GM19455 (cell line): Measurements from ENCODE around the gene CALN1.
"Not testable (repeated sequence)": the region's sequence is repeated elsewhere in the genome, so short reads cannot be mapped to it uniquely, and the experiment has no call there.

Experiments
- ATAC-seq: cut with Tn5 transposase; IDR thresholded peaks from one replicate; pipeline ENCODE4 v1.9.1; 2021; ENCODE audit not compliant: unreplicated experiment

CALN1 gene

DNA sequence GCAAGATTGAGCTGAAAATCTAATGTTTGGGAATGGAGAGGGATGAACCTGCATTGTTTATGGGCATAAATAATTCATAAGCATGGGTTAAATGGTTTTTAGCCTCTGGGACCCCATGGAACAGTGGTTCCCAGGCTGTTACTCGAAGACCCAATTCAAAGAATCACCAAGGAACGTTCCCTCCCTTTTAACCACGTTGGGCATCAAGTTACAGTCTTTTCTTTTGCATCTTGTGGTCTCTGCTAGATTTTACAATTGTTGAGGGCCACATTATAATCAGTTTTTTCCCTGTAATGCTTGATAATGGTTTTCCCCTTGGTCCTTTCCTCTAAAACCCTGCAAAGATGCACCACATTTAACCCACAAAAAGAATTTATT is 2.5 kb downstream of the CALN1 start:
- ATAC-seq = no peak

DNA sequence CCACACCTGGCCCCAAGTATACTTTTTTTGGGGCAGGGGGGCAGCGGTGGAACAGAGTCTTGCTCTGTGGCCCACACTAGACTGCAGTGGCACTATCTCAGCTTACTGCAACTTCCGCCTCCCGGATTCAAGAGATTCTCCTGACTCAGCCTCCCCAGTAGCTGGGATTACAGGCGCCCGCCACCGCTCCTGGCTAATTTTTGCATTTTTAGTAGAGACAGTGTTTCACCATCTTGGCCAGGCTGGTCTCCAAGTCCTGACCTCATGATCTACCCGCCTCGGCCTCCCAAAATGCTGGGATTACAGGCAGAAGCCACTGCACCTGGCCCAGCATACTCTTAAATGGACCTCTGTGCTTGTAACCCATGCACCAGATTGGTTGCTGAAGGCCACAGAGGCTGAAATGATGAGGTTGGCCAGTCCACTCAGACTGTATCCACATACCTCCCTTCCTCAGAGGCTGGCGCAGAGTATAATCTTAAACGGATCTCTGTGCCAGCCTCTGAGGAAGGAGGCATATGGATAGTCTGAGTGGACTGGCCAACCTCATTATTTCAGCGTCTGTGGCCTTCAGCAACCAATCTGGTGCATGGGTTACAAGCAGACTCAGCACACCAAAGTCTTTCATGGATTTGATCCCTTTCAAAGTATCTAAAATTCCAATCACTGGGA is 3.0 kb downstream of the CALN1 start:
- ATAC-seq = no peak

DNA sequence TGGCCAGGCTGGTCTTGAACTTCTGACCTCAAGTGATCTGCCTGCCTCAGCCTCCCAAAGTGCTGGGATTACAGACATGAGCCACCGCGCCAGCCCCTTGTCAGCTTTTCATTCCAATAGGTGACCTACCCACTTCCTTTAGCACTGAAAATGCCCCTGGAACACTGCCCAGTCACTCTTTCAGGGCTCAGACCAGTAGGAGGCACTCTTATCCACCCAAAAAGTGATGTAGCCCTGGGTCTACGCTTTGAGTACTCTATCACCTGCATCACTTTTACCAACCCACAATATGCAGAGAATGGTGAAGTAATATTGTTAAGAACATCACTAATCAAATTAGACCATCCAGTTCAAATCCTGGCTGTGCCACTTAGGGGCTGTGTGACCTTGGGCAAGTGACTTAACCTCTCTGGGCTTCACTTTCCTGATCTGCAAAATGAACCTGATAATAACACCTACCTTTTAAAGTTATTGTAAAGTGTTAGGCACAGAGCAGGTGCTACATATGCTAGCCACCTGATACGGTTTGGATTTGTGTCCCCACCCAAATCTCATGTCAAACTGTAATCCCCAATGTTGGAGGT is 5.2 kb downstream of the CALN1 start:
- ATAC-seq = no peak

DNA sequence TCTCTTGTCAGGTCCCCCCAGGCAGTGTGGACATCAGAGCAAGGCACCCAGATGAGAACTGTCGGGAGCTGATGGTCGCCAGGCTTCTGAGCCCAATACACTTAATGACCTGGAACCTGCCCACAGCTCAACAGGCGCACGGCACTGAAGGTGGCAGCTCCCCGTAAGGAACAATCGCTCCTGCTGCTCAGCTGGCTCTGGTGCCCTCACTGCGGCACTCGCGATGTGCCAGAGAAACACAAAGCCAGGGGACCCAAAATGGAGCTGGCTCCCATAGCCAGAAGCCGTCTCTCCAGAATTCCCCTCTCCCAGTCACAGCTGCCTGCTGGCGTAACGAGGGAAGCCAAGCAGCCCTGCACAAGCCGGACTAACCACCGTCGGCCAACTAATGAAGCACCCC is 6.3 kb downstream of the CALN1 start:
- no peak for ATAC-seq

DNA sequence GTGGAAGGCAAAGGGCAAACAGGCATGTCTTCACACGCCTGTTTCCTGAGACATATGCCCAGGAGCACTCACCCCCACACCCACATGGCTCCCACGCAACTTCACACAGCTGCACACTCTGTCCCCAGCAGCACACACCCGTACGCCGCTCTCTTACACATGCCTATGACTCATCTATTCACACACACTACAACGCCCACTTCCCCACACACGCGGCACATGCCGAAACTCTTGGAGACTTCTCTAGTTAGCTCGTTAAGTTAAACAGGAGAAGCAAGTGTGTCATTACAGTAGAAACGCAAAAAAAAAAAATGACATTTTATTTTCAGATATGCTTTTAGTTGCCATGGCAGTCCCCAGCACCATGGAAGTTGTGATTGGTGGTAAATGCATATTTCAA is 6.7 kb downstream of the CALN1 start:
- no peak for ATAC-seq

DNA sequence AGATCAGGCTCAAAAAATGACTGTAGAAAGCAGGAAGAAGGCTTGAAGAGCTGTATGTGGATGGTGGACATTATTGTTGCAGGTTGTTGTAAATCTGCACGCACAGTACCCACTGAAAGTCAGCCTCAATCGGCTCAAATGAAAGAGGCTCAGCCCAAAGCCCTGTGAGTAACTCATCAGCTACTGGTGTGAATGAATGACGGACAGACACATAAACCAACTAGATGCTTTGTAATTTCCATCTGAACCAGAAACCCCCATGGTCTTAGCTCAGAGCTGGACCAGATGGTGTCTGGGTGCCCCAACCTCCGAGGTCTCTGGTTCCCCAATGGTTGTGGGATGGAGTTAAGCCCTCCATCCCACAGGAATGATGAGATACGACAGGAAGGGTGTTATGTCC is 7.4 kb downstream of the CALN1 start:
- ATAC-seq = no peak

DNA sequence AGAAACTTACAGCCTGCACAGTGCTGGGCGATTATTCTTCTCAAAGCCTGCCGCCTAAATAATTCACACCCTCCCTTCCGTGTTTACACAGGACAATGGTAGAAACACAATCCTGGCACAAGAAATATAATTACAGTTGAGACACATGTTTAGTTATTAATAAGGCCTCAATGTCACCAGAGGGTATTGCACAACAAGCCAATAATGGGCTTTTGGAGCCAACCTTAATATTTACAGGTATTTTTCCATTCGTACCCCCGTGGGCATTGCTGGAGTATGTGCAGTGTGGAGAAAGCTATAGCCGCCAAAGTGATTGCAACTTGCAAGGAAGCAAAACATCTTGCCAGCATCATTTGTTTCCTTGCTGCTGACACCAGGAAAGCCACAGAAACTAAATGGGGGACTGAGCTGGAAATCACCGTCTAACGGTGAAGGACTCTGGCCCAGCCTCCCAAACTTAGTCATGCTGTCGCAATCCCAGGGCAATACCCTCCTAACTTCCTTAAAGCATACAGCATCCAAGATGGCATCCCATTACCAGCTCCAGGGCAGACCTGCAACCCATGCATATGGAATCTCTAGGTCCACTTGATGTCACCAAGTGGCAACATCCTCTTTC is 8.6 kb downstream of the CALN1 start:
- no peak for ATAC-seq

DNA sequence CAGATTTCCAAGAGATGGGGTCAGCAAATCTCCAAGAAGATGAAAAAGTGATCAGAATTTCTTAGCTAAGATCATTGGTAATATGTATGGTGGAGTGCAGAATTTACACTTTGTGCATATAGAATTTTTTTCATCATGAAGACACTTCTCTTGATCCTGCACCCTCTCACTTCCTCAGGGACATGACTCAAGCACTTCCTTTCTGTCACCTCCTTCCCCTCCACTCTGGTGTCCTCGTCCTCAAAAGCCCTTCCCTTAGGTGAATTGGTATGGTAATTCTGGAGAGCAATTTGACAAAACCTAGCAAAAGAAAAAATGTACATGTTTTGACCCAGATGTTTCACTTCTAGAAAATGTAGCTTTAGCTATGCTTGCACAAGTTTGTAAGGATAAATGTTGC is 18.1 kb downstream of the CALN1 start:
- no peak for ATAC-seq

DNA sequence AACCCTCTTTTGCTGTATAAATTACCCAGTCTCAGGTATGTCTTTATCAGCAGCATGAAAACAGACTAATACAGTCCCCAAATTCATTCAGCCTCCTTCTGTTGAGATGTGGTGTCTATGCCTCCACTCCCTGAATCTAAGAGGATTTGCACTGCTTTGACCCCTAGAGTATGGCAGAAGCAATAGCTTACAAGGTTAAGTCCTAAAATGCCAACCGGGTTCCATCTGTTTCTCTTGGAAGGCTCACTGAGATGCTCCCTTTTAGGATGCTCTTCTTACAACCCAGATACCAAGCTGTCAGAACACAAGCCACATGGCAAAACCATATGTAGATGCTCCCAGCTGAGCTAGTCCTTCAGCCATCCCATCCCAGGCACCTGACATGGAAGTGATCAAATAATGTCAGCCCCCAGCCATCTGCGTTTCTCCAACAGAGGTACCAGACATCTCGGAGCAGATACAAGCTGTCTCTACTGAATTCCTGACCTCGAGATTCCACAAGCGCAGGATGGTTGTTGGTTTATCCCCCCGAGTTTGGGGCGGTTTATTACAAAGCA is 20.2 kb downstream of the CALN1 start:
- ATAC-seq = no peak

DNA sequence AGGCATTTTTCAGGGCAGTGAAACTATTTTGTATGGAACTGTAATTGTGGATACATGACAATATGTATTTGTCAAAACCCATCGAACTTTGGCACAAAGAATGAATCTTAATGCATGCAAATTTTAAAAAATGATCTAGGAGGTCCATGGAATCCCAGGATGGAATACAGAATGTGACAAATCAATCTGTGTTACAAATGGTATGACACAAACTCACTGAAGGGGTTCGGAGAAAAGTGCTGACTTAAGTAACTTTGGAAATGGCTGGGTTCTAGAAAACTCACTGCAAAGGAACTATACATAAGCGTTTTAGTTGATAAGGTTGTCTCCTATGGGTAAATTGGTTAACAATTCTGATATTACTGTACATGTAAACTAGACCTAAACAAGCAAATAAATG is 26.0 kb downstream of the CALN1 start:
- ATAC-seq = no peak

DNA sequence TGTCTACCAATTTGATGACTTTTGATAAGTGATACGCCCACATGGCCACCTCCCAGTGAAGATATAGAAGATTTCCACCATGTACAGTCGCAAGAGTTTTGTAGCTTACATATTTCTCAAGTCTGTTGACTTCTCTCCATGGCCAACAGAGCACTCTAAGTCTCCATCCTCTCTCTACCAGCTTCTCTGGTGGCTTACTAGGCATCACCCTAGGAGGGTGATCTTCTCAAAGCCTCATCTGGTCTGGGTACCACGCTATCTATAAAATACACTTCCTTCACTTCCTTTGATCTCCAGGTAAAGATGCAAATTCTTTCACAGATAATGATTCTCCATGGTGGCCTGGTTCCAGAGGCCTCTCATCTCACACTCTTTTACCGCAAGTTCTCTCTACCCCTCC is 49.9 kb downstream of the CALN1 start:
- no peak for ATAC-seq

DNA sequence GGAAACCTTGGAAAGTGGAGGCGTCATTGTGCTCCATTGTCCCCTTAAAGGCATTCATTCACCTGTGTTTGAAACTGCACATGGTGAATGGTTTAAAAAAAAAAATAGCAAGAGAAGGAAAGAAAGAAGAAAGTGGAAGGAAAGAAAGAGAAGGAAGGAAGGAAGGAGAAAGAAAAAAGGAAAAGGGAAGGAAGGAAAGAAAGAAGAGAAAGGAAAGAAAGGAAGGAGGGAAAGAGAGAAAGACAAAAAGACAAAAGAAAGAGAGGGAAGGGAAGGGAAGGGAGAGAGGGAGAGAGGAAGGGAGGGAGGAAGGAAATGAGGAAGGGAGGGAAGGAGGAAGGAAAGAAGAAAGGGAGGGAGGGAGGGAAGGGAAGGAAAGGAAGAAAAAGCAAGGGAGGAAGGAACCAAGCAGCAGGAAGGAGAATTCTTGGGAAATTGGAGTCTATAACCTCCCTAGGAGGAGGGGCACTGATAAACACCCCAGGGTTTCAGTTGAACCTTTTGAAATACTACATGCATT is 66.9 kb downstream of the CALN1 start:
- ATAC-seq = no peak

DNA sequence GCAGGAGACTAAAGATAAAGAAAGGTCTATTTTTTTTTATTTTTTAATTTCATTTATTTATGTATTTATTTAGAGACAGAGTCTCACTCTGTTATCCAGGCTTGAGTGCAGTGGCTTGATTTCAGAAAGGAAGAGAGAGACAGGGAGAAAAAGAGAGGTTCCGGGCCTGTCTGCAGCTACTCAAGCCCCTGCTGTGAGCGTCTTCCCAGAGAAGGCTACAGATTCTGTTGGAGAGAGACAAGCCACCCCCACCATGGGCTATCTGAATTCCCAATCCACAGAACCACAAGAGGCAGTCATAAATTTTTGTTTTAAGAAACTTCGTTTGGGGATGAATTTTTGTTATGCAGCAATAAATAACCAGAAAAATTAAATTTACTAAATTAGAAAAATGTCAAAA is 68.1 kb downstream of the CALN1 start:
- ATAC-seq = no peak

DNA sequence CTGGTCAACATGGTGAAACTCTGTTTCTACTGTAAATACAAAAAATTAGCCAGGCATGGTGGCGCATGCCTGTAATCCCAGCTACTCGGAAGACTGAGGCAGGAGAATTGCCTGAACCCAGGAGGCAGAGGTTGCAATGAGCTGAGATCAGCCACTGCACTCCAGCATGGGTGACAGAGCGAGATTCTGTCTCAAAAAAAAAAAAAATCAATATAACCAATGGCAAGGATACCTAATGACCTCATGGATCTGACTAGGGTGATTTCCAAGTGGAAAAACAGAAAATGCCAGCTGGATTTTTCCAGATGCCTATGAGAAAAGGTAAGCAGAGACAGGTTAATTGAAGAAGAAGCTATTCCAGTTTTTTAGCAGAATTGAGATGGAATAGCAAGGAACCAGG is 68.8 kb downstream of the CALN1 start:
- not testable (repeated sequence) for ATAC-seq

DNA sequence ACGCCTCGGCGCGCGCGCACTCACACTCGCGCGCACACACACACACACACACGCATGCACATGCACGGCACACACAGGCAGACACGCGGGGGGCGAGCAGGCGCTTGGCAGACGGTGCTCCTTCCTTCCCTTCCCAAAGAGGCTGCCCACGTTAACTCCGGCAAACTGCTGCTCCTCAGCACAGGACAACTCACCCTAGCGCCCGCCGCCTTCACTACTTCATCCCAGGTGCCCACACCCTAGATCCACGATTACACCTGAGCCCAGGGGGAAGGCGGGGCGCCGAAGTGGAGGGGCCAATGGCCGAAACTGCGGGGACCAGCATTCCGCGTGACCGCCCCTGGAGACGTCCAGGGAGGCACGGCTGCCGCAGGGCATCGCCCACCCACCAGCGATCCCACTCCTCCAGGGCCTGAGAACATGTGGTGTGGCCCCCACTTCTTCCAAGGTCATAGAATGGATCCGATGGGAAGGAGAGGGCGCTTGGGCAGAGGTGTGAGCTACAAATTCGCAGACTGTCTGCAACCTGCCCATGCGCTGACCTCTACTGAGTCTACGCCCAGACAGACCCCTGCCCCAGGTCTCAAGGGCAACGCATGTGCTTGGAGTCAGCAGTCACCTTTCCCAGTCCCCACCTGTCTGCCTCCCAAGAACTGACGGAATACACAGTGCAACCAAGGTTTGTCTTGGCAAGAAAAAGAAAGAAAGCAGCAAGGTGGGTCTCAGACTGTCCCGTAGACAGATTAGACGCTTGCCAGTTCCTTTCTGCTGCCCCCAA is 74.6 kb downstream of the CALN1 start:
- no peak for ATAC-seq

DNA sequence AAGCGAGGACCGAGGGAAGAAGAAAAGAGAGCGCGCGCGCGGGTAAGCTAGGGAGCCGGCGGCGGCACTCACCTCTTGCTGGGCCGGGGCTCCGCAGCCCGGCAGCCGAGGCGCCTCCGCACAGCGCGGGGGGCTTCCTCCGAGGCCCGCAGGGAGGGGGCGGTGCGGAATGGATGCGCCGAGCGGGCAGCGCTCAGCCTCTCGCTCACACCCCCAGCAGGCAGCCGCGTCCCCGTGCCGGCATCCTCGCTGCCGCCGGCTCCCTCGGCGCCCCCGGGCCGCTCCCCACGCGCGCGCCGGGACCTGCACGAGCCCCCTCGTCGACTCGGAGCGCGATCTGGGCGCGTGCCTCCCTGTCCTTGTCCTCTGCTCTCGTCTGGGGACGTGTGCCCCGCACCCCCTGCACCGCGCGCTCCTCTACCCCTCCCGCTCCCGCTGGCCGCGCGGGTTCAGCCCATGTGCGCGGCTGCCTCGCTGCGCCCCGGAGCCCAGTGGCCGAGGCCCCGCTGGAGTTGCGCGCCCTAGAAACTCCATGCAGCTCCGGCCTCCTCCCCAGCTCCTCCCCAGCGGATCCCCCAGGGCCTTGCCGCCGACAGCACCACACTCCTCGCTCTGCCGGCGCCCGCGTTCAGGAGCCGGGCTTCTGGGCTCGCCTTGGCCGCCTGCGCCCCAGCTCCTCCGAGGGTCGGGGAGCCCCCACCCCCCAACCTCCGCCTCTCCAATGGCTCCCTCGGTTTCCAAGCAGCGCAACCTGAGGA is 75.3 kb downstream of the CALN1 start:
- ATAC-seq = no peak

DNA sequence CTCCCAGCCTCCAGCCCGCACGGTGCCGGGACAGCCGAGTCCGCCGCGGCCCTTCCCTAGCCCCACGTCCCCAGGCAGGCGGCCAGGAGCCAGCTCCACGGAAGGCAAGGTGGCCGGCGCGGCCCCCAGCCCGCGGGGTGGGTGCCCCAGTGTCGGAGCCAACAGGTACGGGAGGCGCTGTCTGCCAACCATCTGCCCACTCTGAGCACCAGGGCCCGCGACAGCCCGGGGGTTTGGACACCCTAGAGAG is 75.8 kb downstream of the CALN1 start:
- no peak for ATAC-seq

DNA sequence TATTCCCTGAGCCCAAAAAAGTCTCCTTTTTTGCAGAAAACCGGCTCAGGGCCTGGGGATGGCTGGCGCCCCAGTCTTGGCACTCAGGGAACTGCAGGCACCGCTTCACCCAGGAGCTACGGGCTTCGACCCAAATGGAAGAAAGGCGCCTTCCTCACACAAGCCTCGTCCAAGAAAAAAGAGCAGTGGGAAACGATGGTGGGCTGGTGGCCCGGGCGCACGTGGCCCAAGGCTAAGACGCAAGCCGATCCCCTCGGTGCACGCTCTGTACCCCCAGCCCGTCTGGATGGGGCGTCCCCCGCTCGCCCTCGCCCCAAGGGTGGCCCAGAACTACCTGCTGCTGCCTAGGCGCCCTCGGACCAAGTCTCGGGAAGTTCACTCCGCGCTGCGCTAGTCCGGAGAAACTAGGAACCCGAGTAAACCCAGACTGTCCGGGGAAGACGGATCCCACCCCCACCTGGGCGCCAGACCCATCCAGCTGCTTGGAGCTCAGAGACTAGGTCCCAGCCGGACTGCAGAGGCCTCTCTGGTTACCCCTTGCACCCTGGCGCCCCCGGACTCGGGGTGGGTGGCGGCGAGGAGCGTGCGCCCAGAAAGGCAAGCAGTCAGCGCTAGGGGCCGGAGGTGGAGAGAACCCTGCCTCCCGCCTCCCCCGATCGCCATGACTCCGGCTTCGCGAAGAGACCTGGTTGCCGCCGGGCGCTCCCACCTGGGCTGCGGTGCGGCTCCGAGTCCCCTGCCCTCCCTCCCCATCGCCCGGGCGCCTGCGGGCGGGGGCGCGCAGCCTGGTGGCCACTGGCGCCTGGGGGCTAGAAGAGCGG is 76.4 kb downstream of the CALN1 start:
- no peak for ATAC-seq

DNA sequence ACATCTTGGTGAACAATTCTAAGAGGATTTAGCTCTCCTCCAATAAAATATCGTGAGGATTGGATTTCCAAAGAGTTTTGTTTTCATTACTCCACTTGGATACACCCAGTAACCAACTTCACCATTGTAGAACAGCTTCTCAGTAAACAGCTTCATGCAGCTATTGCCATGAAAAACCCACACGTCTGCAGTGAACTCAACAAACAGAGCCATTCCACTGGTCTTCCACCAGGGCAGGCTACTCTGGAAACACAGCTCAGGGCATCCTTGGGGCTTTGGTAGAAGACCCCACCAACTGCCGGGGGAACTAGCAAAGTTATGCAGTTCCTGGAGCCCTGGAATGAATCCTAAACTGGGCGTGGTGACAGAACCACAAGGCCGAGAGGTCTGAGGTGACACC is 77.4 kb downstream of the CALN1 start:
- ATAC-seq = no peak

DNA sequence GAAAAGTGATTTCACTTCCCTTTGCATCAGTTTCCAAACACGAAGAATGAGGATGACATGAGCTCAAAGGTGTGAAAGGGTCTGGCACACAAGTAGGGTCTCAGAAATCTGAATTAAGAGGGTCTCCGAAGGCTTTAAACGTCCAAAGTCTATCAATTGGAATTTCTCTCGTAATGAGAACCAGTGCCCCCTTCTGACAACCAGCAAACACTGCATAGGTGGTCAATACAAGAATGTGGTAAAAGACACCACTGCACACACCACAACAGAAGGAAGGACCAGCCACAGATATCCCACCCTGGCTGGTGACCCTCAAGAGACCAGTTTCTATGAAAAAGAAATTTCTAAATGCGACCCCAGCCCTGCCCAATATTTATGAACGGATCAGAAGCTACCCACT is 78.1 kb downstream of the CALN1 start:
- ATAC-seq = no peak
